Stimulated activated CD8-positive, alpha-beta memory T cell treated with anti-CD3 and anti-CD28 coated beads, Interleukin-12 subunit alpha, Interleukin-12 subunit beta, amount 100 ng/mL, for 24 hours (primary cell): ENCODE measurements around the gene SLC7A5.
"Not testable (repeated sequence)": the region's sequence is repeated elsewhere in the genome, so short reads cannot be mapped to it uniquely, and the experiment has no call there.

Source experiments
- DNase-seq: peaks from one replicate; pipeline ENCODE4 v3.0.0-alpha.2; 2020; ENCODE audit errors: extremely low read depth

Gene SLC7A5

DNA sequence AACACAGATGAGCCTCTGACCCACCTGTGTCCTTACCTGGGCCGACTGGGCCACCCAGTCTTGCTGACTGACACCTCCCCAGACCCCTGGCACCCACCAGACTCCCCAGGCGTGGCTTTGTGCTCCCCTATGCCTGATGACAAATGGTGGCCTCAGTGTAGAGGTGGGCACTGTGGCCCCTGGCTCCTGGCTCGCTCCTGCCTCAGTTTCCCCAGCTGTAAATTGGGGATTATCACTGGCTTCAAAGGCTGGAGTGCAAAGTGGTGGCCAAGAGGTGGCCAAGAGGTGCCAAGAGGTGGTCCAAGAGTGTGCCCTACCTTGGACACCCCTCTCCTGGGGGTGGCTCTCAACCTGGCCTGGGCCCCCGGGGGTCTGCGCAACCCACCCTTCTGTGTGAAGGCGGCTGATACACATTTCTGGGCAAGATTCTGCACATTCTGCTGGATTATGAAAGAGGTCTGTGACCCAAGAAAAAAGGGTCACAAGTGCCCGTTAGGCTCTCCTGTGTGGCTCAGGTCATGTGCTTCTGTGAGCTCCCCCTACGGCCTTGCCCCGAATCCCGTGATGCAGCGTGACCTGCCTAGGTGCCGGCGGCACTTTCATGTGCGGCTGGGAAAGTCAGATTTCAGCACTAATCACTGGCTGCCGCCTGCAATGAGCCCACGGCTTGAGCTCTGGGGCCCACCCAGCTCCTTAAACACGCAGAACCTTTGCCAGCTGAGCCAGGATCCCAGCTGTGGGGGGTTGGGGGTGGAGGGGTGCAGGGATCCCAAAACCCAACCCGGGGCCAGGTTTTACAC is 7.8 kb downstream of the SLC7A5 start:
- not testable (repeated sequence) for DNase-seq

DNA sequence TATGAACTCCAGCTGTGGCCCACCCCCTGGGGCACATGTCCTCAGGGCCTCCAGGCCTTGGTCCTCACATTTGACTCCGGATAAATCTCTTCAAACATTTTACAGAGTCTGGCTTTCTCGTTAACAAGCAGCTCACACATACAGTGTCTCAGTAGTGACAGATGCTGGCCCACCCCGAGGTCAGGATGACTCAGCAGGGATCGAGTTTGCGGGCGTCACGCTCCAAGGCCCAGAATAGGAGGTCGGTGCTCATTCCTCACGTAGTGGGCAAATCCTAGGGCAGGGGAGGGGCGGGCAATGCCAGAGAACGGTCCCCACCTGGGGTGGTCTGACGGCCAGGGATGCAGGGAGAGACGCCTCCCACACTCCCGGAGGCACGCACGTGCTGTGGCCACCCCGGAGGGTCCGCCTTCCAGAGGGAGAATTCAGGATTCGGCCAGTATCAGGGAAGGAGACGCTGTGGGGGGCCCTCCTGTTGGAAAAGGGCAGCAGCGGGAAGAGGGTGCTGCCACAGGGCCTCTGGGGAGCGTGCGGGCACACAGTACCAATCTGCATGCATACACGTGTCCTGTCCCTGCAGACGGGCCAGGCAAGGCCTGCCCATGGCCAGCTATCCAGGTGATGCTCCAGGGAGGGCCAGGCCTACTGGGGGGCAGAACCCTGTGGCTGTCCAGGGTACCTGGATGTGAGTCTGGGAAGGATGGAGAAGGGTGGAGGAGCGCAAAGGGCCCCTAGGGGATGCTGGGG is 8.6 kb downstream of the SLC7A5 start:
- DNase-seq, result no peak

DNA sequence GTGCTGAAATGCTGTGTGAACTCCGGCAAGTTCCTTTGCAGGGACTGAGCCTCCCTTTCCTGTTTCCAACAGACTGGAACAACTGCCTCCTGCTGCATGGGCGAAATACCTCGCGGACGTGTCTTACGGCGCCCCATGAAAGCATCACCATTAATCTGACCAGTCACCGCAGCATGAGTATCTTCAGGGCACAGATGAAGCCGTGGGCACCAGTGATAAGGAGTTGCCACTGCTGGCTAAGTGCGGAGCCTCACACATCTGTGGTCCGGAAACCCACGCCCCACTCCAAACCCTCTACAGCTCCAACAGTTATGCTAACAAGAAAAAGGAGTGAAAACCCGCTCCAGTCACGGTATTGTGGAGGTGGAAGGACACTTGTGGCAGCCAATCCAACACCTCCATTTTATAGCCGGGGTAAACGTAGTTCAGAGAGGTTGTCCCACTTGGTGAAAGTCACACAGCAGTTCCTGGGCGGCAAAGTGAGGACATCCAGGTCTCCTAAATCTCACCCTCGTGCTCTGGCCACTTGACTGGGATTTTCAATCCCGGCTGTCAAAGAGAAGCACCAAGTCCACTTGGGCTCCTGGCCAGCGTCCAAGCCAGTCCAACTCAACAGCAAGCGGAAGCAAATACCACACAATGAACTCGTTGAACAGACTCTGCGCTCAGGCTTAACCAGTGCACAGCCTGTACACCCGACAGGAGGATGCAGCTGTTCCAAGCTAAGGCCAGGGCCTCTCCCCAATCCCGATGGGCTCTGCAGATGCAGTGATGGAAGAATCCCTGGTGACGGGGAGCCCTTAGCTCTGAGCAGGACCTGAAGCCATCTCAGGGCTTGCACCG is 10.9 kb downstream of the SLC7A5 start:
- DNase-seq, result not testable (repeated sequence)

DNA sequence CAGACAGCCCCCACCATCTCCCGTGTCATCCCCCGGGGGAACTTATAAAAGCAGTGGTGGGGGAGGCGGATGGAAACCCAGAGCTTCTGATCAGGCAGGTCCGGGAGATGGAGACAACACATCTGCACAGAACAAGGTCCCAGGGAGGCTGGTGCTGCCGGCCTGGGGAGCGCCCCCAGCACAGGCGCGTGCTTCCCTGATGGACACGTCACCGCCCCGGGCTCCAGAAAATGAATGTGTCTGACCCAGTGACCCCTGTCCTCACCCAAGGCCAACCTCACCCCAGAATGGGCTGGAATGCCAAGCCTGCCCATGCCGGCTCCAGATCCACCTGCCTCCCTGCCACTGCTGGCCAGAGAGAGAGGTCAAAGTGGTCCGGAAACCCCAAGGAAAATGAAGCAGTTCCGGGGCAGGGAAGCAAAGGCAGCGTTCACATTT is 12.5 kb downstream of the SLC7A5 start:
- DNase-seq, result no peak

DNA sequence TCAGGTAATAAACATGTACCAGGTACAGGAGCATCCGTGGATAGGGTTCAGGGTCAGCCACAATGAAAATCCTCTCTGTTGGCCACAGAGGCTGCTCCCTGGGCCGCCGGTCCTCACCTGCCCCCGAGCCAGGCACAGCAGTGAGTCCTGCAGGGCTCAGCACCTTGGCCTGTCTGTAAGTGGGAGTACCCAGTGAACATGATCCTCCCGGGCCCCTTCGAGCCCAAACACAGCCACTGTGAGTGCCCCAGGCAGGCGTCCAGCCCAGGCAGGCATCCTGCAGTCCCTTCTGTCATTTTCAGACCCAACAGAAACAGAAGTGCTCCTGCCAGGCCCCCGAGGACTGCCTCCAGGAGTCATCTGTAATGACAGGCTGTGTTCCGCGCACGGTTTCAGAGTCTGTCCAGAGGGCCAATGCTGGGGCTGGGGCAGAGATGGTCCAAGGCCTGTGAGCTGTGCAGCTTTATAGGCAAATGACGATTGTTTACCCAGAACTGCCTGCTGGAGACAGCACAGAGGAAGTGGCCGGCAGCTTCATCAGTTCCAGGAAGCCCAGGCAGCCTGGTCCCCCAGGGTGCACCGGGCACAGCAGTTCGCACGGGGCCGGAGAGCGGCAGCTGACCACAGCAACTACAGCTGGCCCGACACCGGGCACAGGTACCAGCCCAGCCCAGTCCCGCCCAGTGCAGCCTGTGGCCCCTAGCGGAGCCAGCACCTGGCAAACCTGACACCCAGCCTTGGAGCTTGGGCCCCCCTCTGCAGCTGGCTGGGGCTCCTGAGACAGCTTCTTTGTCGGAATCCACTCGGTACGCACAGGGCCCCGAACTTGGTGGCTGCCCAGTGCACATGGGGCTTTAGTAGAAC is 13.2 kb downstream of the SLC7A5 start:
- DNase-seq, result no peak

DNA sequence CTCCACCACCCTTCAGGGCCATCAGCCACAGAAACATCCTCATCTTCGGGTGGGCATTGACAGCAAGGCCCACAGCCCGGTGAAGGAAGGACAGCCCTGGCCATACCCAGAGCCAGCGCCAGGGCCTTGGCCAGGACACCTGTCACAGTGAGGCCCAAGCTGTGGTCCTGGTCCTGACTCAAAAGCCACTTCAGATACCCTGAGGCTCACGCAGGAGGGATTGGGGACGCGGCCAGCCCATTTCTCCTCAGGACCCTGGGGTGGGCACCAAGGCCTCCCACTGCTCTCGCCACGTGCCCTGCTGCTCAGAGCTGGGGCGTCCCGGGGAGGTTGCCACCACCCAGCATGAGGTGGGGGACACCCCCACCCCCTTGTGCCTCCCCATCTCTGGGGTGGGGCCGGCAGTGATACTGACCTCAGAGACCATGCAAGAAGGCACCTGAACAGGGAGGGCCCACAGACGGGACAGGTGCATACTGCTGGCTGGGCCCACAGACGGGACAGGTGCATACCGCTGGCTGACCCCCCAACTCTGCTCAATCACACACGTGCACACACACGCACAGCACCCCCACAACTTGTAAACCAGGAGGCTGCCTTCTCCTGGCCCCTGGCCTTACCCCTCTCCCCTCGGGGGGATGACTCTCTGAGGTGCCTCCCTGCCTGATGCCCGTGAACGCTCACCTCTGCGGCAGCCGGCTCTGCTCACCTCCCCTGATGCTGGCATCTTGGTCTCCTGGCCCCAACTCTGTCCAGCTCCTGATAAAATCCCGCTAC is 14.2 kb downstream of the SLC7A5 start:
- DNase-seq, result no peak

DNA sequence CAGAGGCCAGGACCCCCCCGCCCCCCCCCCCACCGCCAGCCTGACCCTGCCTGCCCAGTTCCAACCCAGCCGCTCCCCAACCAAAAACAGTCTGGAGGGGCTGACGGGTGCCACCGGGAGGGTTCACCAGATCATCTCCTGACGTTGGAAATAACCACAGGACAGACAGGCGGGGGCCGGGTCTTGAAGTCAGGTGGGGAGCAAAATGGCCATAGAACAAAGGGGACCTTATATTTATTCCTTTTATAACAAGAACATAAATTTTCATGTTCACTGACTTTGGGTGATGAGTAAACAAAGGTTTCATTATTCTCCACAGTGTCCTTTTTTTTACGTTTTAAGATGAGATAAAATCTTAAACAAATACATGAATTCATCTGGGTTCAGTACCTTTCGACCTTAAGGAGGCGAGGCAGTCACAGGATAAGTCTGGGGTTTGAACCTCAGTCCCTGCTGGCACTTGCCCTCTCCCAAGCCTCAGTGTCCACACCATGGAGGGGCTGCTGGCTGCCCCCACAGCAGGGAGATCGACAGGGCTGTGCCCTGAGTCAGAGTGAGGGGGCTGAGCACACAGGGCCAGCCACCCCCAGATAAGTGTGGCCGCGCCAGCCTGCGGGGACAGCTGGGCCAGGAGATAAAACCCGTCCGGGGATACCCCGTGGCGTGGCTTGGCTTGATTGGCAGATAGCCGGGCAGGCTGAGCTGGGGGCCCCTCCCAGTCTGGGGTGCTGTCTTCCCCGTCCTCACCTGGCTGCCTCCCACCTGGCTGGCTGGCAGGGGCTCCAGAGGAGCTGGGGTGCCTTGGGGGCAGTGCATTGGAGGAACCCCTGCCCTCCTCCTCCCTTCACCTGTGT is 15.0 kb downstream of the SLC7A5 start:
- DNase-seq, result no peak

DNA sequence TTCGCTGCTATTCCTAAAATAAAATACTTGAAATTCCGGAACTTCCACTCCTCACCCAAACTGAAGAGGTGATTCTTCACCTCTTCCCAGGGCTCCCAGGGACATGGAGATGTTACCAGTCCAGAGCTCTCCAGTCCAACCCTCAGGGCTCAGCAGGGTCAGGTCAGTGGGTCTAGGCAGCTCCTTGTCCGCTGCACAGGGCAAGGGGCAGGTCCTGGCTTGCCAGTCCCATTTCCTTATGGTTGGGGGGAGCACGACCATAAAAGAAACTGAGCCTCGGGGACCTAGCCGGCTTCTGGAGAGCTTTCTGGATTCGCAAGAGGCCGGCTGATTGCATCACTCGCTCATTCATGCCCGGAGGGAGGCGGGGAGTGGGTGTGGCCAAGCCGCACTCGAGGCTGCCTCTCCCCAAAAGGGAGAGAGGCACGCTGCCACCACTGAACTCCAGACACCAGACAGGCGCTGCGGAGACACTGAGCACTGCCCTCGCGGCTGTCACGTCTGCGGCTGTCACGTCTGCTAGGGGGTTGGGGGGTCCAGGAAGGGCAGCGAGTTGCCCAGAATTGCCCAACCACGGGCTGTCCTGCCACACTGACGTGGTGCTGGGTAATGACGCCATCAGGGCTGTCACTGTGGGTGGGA is 15.8 kb downstream of the SLC7A5 start:
- peak; percentile 57 for DNase-seq

DNA sequence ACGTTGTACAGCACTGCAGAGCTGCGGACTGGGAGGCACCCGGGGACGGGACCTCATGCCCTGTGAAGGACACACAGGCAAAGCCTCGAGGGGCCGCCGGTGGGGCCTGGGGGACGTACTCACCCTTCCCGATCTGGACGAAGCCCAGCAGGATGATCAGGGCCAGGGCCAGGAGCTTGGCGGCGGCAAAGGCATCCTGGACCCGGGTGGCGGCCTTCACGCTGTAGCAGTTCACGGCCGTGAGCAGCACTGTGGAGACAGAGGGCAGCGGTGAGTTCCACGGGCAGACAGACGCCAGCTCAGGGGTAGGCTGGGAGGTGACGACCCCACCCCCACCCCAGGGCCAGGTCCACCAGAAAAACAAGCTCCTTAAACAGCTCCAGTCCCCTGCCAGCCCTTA is 17.7 kb downstream of the SLC7A5 start:
- no peak for DNase-seq

DNA sequence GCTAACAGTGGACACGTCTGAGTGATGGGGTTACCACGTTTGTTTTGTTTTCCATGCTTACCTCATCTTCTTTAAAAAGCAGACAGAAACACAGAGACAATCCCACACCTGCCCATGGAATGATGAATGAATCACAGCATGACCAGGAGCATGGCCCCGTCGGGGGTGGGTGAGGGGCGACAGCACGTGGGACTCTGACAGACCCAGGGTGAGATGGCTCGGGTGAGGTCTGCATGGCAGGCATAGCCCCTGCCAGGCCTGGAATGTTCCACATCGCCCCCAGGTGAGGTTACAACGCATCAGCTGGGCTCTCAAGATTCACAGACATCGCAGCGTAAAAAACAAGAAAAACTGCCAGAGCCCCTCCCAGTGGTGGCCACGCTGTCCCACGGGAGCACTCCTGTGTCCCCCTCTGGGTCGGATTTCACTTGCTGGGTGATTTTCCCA is 18.1 kb downstream of the SLC7A5 start:
- DNase-seq, result no peak

DNA sequence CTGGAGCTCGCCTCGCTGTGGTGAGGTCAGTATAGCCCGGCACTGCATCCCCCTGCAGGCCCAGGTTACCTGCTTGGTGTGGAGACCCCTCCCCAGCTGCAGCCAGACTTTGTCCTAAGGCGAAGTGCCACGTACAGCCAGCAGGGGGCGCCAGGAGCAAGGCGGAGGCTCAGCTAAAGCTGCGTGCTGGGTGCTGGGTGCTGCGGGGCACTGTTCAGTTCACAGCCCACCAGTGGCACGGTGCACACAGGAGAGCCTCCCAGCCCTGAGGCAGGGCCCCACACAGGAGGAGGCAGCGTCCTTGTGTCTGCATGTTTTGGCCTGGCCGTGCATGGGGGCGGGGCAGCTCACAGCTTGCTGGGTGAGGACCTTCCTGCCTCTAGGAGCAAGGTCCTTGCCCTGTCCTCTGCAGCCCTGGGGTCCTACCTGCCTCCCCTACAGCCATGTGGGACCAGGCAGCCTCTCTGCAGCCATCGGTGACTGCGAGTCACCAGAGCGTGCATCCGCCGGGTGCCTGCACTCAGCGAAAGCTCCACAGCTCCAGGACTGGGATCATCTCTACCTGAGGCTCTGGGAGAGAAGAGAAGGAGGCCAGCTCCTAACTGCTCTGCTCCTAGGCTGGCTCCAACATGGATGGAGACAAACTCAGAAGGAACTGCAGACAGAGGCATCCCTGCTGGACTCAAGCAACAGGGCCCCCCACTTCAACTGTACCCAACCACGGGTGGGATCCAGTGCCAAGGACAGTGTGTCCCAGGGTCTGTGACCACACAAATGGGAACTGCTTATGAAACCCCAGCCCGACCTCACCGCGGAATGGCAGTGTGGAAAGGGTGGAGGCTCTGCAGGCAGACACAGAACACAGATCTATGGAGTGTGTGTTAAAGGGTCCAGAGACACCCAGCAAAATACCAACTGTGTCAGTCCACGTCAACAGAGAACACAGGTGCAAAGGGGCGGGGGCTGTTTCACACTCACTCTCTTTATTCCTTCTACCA is 19.0 kb downstream of the SLC7A5 start:
- DNase-seq, result no peak

DNA sequence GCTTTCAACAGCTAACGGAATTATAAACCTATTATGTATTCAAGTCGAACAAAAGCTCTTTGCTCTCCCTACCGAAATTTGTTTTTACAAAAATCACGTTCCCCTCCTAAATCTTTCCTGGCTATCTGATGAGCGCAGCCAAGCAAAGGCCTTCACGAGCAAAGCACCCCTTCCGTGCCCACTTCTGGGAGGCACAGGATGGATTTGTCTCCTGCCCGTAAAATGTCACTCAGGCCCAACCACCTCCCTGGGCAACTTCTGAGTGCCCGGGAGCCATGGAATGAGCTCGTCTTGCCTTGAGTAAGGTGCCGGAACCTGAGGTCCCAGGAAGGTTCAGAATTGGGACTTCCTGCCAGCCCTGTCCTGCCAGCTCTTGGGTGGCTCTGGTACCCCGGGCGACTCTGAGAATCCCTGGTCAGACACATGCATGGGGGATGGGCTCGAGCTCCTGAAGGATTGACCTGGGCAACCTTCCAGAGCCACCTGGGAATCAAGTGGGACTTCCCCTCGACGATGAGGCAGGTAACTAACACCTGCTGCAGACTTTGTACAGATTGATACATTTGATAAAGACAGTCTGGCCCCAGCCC is 19.8 kb downstream of the SLC7A5 start:
- no peak for DNase-seq

DNA sequence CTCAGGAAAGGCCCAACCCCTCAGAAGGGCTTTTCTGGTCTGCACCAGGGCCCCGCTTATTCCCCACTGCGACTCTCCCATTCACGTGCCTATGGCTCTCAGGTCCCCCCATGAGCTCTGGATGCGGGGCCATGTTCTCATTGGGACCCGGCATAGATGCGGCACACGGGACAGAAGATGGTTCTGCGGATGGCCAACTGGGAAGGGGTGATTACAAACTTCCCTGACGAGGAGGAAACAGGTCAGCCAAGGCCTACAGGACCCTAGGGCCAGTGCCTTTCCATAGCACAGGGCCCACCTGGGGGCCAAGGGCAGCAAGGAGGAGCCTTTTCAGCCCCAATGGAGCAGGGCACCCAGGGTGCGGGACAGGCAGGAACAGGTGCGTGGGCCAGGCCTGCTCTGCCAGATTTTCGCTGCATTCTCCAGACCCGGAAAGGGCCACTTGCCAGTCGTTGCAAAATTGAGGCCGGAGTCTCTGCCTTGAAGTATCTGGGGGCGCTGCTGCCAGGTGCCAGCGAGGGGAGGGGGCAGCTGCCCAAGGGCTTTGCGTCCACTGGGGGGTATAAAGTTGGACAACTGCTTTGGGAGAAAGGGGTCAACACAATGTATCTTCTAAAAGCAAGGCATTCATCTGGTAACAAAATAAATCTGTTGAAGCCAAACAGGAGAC is 20.5 kb downstream of the SLC7A5 start:
- DNase-seq, result no peak

DNA sequence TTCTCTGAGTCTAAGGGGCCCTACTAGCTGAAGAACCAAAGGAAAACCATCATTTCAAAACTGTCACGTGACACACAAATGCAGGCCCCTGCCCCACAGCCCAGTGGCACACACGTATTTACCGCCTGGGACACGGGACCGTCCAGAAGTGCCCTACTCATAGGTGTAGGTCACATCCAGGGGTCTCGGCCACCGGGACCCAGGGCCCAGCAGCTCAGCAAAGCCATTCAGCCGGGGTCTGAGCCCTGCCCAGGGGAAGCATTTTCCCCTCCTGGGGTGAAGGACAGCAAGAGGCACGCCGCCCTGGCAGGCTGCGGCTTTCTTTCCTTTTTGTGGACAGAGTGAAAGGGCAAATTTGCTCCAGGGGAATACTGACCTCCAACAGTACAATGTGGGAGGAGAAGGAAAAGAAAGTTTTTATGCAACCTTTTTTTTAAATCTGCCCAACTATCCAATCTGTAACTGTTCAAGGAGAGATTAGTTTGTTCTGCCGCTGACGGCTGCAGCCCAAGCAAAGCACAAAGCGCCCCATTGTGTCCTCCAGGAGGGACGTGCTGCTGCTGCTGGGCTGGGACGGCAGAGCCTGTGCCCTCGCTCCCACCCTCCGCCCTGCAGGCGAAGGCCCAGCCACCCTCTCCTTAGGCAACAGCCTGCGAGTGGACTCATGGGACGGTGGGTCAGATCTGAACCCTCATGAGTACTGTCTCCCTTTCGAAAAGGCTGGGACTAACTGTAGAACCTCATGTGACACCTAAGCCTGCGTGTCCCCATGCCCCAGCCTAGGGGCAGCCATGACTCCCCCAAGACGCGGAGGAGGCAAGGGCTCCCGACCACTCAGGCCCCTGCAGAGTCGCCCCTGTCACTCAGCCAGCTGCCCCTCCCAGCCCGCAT is 21.3 kb downstream of the SLC7A5 start:
- no peak for DNase-seq

DNA sequence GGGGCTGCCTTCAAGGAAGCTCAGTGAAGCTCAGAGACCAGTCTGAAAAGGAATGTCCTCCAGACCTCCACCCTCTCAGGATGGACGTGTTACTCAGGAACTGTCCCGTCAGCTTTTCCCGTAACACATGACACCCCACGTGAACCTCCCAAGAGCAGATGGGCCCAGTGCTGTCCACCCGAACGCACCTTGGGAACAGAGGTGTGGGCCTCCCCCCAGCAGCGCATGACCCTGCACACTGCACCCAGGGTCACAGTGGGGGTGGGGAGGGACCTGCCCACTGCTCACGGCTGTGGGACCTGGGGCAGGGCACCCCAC is 21.9 kb downstream of the SLC7A5 start:
- no peak for DNase-seq
